Vagina (tissue), 2 donors: ENCODE measurements around the gene MIS12.
A peak's percentile ranks its signal among the peaks of the same experiment; 100 is the strongest.

Source experiments
- CTCF ChIP-seq, 3 experiments: fragments of 450-650 bp in 2 of 3; fragments of 200-600 bp in 1 of 3; sonication (generic) in 1 of 3; IDR thresholded peaks; one replicate each; pipeline ENCODE4 v1.5.1; 2017 to 2019; ENCODE audit warnings: antibody characterized with exemption in 3 of 3, mild to moderate bottlenecking in 2 of 3, moderate library complexity in 2 of 3
- POLR2A ChIP-seq, 2 donors: fragments of 450-650 bp; IDR thresholded peaks; one replicate each; pipeline ENCODE4 v1.6.1; 2017; ENCODE audit warnings: antibody characterized with exemption in 2 of 2, mild to moderate bottlenecking in 2 of 2, moderate library complexity in 2 of 2
- POLR2AphosphoS5 ChIP-seq, 2 donors: sonication (generic); formaldehyde crosslinking; IDR thresholded peaks; one replicate each; pipeline ENCODE4 v1.9.0; 2017; ENCODE audit warnings: antibody characterized with exemption in 2 of 2, mild to moderate bottlenecking in 2 of 2, low read depth in 1 of 2; ENCODE audit not compliant: insufficient read depth in 1 of 2

DNA sequence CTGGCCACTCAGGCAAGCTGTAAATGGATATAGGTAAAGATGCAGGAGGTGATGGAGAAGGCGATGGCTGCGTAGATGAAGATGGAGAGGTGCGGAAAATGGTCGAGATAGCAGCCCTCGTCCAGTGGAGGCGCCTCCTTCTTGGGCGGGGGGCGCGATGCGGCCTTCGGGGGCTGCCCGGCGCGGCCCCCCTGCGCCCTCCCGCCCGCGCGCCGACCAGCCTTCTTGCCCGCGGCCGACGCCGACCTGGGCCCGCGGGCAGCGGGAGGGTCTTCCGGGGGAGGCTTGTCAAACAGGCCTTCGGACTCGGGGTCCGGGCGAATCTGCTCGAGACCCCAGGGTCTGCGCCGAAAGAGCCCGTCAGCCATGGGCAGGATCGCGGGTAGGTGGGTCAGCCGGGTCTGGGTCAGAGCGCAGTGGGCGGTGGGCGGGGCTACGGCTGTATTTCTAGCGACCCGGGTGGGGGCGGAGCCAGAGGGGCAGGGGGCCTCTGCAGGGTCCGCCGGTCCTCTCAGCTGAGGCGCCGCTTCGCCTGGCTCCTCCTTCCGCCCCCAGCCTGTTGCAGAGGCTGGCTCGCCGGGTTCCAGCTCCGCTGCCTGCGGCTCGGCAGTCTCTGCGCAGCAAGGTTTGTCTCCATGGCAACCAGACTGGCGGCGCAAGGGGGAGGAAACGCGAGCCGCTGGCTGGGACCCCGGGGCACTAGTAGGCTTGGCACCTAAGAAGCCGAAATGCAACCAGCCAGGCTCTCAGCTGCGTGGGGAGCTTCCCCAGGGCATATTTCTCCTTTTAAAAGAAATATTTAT, 14.4 kb downstream of the MIS12 start:
- TF ChIP-seq CTCF (IDR thresholded peaks at IDR 0.05) (no peak), POLR2A (IDR thresholded peaks at IDR 0.05) (peak in 1 of 2 donors; percentile 36), POLR2AphosphoS5 (IDR thresholded peaks at IDR 0.05; ENCODE audit: insufficient read depth in 1 of 2, low read depth in 1 of 2) (peak in 1 of 2 donors; percentile 81)
